DMS53 treated with DMSO at 0.1 percent for 48 hours (cell line): ENCODE measurements around the gene SLC37A3.
"Not testable (repeated sequence)": the region's sequence is repeated elsewhere in the genome, so short reads cannot be mapped to it uniquely, and the experiment has no call there.

Experiments
- DNase-seq: peaks from one replicate; lab custom pipeline; 2025; ENCODE audit not compliant: unreplicated experiment; lab: John Stamatoyannopoulos, UW

Gene SLC37A3

DNA sequence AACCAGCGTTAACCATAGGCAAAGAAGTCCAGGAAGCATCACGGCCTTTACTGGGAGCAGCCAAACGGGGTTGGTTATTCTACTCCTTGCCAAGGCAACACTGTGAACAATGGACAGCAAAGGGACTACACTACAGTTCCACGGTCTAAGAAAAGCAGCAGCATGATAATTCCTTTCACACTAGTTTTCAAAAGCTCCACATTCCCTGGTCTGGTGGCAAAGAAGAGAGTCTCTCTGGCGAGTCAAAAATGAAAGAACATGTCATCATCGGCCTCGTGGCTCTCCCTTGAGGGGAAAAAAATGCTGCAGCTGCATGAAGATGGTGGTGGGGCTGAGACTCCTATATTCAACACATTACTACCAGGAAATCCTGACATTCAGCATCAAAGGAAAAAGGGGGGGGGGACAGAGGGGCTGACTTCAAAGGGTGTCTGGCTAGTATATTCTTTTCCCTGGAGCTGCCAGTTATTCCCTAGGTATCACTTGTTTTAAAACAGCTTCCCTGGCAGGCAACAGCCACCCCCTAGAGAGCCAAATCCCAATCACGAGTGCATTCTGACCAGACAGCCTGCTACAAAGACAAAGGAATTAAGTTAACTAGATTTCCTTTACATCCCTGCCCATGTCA is 49.1 kb downstream of the SLC37A3 start:
- DNase-seq: no peak

DNA sequence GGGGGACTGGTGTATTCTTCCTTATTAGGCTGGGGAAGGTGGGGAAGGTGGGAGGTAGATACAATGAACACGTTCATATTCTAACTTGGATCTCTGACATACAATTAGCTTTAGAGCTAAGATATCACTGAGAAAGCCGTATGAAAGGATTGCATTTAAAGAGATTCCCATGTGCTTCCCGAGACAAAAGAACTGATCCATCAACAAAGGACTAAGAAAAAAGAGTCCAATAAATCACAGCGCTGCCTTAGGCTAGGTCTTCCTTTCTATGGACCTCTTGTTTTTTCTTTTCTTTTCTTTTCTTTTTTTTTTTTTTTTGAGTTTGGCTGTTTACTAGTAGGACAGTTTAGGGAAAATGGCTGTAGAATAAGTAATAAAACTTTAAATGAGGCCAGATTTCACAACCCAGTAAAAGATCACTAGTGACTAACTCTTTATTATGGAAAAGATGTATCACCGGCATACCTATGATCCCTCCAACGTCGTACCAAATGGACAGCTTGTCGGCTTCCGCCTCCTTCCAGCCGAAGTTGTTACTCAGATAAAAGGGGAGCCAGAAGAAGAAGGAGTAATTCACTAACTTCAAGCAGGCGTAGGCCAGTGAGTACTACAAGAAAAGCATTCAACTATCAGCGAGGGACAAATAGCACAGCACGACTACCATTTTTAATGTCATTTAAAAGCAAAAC is 50.0 kb downstream of the SLC37A3 start:
- no peak for DNase-seq

DNA sequence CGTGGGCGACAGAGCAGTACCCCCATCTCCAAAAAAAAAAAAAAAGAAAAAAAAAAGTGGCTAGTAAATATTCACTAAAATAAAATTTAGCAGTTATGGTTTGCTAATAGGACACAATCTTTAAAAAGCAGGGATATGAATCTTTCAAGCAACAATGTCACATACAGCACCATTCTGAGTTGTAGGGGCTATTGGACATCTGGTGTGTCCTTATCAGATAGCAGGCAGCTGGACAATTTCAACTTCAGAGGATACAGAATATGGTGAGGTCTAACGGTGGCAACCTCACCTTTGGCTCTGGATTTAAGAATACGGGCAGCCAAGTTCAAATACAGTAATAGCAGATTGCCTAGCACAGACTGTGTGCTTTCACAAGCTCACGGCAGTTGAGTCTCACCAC is 51.1 kb downstream of the SLC37A3 start:
- DNase-seq: no peak

DNA sequence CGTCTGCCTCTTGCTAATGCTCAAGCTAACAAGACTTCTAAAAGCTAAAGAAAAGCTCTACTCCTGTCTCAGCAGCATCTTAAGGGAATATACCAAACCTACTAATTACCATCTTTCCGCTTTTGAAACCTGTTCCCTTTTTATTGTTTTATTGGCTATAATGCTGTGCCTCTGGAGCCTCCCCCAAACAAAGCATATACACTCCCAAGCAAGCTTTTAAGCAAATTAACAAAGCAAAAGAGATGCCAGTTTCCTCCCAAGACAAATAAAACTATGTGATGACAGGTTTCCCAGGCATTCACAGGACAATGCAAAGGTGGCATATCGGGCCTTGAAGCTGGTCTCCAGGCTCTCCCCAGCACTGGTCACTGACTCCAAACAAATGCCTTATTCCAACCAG is 52.9 kb downstream of the SLC37A3 start:
- no peak for DNase-seq

DNA sequence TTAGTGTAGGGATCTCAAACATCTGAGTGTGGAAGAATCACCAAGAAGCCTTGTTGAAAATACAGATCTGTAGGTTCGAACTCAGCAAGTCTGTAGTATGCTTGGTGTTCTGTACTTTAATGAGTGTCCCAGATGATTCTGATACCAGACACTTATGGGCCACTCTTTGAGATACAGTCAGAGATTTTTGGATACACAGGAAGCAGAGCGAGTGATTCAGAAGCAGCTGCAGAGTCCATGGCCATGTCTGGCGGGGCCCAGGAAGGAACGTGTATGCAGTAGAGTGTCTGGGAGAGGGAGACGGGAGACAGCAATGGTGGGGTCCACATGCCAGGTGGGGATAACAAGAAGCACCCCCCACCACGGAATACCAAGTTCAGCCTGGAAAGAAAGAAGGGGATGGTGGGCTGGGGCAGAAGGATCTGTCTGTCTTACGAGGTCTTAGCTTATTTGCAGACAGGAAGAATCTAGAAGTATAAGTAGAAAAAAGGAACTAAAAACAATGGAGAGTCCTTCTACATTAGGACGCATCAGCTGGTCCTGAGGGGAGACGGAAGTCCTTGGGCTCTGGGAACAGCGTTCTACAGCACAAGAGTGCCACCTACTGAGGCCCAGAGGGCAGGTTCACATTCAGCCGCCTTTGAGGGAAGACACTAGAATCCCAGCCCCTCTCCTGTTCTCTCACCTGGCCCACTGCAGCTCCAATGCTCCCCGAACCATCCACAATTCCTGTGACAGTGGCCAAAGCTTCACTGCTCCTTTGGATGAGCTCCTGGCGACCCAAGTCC is 55.4 kb downstream of the SLC37A3 start:
- no peak for DNase-seq

DNA sequence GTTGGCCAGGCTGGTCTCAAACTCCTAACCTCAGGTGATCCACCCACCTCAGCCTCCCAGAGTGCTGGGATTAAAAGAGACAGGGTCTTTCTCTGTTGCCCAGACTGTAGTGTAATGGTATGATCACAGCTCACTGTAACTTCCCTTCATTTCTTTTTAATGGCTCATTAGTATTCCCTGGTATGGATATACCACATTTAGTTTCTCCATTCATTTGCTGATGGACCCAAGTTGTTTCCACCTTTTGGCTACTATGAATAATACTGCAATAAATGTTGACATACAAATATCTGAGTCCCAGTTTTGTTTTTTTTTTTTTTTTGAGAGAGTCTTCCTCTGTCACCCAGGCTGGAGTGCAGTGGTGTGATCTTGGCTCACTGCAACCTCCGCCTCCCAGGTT is 59.4 kb downstream of the SLC37A3 start:
- not testable (repeated sequence) for DNase-seq

DNA sequence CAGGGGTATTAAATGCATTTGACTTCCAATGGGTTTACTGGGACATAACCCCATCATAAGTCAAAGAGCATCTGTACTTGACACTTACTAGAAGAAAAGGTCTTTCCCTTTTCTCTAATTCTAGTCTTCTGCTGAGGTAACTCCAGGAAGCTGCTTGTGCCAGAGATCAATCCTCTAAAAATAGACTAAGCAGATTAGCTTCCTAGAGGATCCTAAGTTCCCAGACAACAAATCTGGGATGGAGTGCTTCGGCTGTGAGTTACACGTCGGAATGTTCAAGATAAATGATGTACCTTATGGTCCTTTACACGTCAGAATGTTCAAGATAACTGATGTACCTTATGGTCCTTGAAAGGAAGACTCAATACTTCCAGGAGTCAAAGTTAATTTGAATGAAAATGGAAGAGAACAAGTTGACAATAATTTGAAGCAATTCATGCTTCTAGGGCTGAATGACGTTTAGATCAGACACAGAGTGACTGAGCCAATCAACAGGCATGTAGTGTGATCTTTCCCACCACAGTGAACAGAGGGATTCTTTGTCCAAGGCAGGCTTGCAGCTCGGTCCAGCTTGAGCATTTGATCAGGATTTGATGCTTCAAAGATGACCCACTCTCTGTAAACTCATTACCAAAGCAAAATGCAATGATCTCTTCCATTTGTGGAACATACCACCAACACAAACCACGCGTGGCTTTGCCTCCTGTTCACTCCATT is 63.8 kb downstream of the SLC37A3 start:
- no peak for DNase-seq

DNA sequence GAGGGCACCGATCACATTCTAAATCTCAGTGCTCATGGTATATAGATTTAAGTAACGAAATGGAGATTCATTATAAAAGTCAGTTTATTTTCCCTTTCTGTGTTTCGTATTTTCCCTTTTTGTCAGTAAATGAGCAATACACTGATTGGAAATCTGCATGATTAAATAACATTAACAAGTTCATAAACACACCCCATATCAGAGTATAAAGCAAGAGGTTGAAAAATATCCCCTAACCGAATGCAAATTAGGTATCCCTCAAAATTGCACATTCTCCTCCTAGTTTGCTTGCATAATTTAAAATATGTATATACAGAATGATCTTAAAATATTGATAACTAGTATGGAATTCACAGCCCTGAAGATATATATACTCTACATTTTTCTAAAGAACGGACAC is 64.6 kb downstream of the SLC37A3 start:
- no peak for DNase-seq

DNA sequence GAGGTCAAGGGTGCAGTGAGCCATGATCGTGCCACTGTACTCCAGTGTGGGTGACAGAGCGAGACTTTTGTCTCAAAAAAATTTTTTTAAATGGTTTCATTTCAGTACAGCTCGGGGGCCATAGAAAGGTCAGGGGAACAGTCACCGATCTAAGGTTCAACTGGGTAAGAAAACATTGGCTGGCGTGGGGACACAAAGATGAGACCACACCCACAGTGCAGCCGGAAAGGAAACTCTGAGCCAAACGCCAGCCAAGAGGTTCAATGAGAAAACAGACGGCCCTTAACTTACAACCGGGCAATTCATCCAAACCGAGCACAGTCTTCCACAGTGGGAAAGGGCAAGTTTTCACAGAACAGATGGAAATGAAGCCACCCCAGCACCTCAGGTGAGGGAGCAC is 65.1 kb downstream of the SLC37A3 start:
- no peak for DNase-seq

DNA sequence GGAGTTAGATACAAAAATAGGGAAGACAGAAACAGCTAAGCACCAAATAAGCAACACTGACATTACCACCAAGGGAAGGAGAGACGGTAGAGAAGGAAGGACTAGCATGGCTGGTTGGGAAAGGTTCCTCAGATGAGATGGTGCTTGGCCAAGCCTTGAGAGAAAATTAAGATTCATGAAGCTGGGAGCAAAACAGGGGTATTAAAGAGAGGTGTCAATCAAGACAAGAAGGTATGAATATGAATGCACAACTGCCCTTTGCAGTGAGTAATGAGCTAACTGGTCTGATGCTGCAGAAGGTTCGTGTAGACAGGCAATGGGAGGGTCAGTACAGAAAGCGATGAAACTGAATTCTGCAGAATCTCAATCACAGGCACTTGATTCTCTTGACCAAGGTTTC is 67.7 kb downstream of the SLC37A3 start:
- no peak for DNase-seq

DNA sequence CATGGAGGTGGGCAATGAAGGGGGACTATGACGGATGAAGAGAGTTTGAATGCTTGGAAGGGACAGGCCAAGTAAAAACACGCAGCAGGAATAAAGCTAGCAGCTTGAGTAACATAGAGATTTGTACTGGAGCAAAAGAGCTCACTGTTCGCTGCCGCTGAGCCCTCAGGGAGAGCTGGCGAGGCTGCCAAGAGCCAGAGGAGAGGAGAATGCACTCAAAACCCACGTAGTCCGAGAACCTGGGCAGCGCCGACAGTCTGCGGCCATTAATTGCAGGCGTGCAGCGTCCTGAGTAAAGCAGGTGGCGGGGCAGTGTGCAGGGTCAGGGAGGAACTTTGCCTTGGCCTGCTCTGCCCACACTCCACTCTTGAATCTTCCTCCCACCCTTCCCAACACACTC is 68.2 kb downstream of the SLC37A3 start:
- DNase-seq: no peak

DNA sequence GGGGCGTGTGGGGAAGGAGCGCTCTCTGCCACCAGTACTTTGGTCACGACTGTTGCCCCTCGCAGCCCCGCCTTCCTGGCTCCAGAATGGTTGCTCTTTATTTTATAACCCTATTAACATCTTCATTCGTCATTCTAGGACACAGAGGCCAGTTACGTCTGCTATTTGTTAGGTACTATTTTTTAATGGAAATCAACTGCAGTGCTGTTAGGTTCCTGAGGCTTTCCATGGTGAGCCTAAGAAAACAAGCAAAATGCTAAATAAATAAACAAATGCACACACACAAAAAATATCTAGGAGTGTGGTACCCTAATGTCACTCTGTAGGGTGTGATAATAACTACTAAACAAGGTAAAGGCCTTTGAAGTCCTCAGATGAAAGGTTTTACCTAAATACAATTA is 71.1 kb downstream of the SLC37A3 start:
- DNase-seq: no peak

DNA sequence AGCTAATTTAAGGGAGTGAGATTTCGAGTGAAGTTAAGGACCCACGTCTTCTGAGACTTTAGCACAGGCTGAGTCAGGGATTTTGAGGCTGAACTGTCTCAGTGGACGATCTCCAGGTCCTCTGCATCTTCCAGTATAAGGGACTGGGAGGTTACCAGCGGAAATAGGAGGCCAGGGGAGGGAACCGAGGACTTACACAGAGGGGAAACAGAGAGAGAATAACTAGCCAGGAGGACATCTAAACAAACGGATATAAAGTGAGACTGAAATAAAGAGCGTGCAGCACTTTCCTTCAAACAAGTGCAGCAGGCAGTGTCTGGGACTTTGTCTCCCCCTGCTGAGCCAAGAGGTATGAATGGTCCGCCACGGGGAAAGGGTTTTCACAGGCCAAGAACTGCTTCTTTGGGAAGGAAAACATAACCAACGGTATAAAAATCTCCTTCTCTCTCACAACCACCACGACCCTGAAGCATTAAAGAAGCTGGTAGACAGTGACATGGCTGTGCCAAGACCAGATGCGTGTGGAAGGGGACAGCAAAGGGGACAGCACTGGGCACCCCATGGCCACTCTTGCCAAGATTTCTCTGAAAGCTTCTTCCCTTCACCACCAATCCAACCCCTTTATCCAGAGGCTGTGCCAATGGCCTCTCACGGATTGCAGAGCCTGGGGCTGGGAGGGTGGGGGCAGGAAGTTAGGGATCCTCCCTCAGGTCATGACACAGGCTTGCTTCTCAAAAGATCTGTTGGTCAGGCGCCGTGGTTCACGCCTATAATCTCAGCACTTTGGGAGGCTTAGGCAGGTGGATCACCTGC is 72.0 kb downstream of the SLC37A3 start:
- peak; percentile 85 for DNase-seq

DNA sequence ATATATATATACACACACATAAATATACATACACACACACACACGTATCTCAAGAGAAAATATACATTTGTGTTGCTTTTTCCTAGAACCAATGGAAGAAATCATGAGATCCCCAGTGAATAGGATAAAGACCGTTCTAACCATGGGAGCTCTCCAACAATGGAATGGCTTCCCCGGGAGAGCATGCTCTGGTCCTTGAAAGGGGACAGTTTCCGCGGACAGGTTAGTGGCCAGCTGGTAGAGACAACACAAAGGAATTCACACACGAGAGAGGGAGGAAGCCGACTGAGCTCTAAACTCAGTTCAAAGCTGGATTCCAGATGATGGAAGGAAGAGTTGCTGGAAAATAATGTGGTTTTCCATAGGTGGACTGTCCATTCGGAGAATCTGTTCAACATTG is 72.7 kb downstream of the SLC37A3 start:
- DNase-seq: no peak

DNA sequence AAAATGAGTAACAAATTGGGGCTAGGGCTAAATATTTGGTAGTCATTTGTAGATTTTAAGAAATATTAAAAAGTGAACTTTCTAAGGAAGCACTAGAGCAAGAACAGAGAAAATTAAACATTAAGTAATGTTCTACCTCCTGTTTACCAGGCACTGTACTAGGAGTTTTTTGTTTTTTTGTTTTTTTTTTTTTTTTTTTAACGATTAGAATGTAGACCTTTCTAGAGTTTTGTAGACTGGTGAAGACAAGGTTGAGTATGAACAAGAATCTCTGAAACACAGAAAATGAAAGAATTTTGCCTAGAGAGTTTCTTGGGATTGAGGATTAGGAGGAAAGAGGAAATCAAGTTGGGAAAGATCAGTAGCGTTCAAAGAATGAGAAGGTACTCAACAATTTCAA is 73.6 kb downstream of the SLC37A3 start:
- no peak for DNase-seq

DNA sequence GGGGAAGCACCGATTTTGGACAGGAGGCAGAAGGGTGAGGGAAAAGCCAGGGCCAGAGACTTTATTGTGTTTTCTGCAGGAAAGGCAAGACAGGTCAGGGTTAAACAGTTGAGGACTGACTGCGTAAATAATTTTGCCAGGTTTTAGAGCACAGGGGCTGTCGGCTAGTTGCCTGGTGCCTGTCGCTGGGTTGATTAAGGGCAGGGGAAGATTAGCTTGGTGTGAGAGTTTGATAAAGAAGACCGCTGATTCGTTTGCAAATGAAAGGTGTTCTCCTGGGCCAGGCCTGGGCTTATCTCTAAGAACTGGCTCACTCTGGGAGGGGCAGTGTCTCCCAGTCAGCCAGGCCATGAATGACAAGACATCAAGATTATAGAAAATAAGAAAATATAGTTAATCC is 75.6 kb downstream of the SLC37A3 start:
- no peak for DNase-seq

DNA sequence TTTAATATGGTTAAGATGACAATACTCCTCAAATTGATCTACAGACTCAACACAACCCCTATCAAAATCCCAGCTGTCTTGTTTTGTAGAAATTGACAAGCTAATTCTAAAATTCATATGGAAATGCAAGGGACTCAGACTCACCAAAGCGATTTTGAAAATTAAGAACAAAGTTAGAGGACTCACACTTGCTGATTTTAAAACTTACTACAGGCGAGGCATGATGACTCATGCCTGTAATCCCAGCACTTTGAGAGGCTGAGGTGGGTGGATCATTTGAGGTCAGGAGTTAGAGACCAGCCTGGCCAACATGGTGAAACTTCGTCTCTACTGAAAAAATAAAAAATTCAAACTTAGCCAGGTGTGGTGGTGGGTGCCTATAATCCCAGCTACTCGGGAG is 78.3 kb downstream of the SLC37A3 start:
- not testable (repeated sequence) for DNase-seq

DNA sequence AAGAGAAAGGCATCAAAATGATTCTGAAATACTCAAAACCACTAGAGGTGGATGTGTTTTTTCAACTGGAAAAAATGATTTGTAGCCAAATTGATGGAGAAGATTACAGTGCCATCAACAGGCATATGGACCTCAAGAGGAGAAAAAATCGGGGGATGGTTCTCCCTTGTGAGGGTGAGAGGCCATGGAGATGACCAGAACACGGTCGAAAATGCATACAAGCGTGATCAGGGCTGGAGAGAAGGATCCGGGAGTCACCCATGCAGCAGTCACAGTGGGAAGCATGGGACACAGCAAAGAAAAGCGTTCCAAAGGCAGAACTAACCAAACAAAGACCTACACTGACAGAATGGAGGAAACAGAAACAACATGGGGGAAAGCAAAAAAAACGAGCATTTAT is 80.3 kb downstream of the SLC37A3 start:
- no peak for DNase-seq

DNA sequence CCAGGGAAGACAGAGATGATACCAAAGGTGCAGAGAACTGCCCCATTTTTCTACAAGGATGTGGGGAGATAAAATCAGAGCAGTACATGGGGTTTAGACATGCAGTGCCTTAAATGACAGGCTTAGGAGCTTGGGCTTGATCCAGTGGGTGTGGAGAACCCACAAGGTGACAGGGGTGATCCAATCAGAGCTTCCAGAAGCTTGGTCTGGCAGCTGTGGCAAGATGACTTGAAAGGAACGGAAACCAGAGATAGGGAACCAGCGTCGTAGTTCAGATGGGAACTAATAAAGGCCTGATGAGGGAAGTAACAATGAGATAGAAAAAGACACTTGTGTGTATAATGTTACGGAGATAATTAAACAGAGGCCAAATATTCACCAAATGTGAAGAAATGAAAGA is 80.7 kb downstream of the SLC37A3 start:
- no peak for DNase-seq

DNA sequence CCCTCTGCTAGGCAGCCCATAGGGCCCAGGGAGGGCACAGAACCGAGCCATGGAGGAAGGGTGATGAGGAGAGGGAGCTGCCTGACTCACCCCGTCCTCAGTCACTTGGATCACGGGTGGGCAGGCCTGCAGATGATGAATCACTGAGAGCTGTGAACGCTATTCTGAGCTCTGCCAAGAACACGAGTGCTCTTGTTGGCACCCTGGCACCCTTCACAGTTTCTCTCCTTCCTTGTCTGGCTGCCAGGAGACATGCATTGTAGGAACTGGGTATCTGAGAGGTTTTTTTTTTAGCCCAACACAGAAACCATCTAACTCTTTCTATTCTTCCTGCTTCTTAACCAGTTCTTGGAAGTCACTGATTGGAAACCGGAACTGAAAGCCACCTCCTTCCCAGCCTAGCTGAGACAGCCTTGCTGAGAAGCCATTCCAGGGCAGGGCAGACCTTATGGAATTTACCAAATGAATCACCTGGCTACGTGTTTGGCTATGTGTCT is 82.1 kb downstream of the SLC37A3 start:
- no peak for DNase-seq
